CD14-positive monocyte (primary cell): ENCODE measurements around the gene RAB31. TPM values are rescaled to one million over a fixed set of nuclear protein-coding genes. Genes with fewer than 3 reads are reported as not detected.

Experiments used
- DNase-seq, 3 donors: peaks; one replicate each; pipeline ENCODE4 v3.0.0-alpha.2; 2011 to 2022
- H2AFZ ChIP-seq: 2 replicates; pipeline ENCODE4 v1.6.0; 2012; ENCODE audit warnings: mild to moderate bottlenecking, low read depth, low read length, inconsistent platforms; ENCODE audit not compliant: insufficient read depth, poor library complexity, severe bottlenecking
- H3K27ac ChIP-seq, 2 donors: 1 replicate in 1 of 2; 2 replicates in 1 of 2; pipeline ENCODE4 v1.5.1; 2012 to 2013; ENCODE audit warnings: low read length in 2 of 2, control low read depth in 1 of 2, inconsistent platforms in 1 of 2, low read depth in 1 of 2, mild to moderate bottlenecking in 1 of 2
- H3K27me3 ChIP-seq, 2 donors: one replicate each; pipeline versions ENCODE4 v1.6.0 to v1.6.1; 2011 to 2013; ENCODE audit warnings: low read length in 2 of 2; ENCODE audit not compliant: control insufficient read depth in 2 of 2, insufficient read depth in 2 of 2
- H3K36me3 ChIP-seq, 2 donors: replicated peaks in 1 of 2; 1 replicate in 1 of 2; 2 replicates in 1 of 2; pipeline versions ENCODE4 v1.5.1 to v1.6.1; 2012 to 2013; ENCODE audit warnings: low read length in 2 of 2, control low read depth in 1 of 2, inconsistent platforms in 1 of 2, mild to moderate bottlenecking in 1 of 2; ENCODE audit not compliant: insufficient read depth in 2 of 2, control insufficient read depth in 1 of 2
- H3K4me1 ChIP-seq, 2 donors: 1 replicate in 1 of 2; 2 replicates in 1 of 2; pipeline versions ENCODE4 v1.5.1 to v1.6.1; 2012 to 2013; ENCODE audit warnings: low read length in 2 of 2, control low read depth in 1 of 2, inconsistent platforms in 1 of 2, mild to moderate bottlenecking in 1 of 2, moderate library complexity in 1 of 2; ENCODE audit not compliant: insufficient read depth in 2 of 2, control insufficient read depth in 1 of 2
- H3K4me2 ChIP-seq: replicated peaks from 2 replicates; pipeline ENCODE3; 2012; ENCODE audit warnings: low read length, moderate library complexity, mild to moderate bottlenecking; ENCODE audit not compliant: poor library complexity, severe bottlenecking; ENCODE audit errors: extremely low read depth
- H3K4me3 ChIP-seq, 3 experiments: fragments of 200-600 bp in 1 of 3; sonication (generic) in 1 of 3; replicated peaks in 1 of 3; 1 replicate in 2 of 3; 2 replicates in 1 of 3; pipeline ENCODE4 v1.5.1; 2011 to 2013; ENCODE audit warnings: low read length in 3 of 3, mild to moderate bottlenecking in 3 of 3, control low read depth in 2 of 3, low read depth in 2 of 3, inconsistent platforms in 1 of 3, moderate library complexity in 1 of 3
- H3K79me2 ChIP-seq: 2 replicates; pipeline ENCODE4 v1.6.0; 2012; ENCODE audit warnings: mild to moderate bottlenecking, control low read depth, inconsistent platforms, low read length, moderate library complexity; ENCODE audit not compliant: insufficient read depth
- H3K9ac ChIP-seq: 2 replicates; pipeline ENCODE4 v1.6.0; 2017; ENCODE audit warnings: low read length, mild to moderate bottlenecking; ENCODE audit not compliant: insufficient read depth, poor library complexity, severe bottlenecking
- H3K9me3 ChIP-seq, 2 donors: replicated peaks in 1 of 2; 1 replicate in 1 of 2; 2 replicates in 1 of 2; pipeline versions ENCODE4 v1.5.1 to v1.6.1; 2012 to 2013; ENCODE audit warnings: low read length in 2 of 2, control low read depth in 1 of 2; ENCODE audit not compliant: control insufficient read depth in 1 of 2, insufficient read depth in 1 of 2
- H4K20me1 ChIP-seq: 2 replicates; pipeline ENCODE4 v1.6.0; 2012; ENCODE audit warnings: mild to moderate bottlenecking, low read length, control low read depth, moderate library complexity; ENCODE audit not compliant: insufficient read depth
- H3K27ac Mint-ChIP-seq, 7 donors: one replicate each; pipeline ENCODE4 v1.8.0; 2020; ENCODE audit warnings: mild to moderate bottlenecking in 7 of 7, mixed read lengths in 7 of 7, moderate library complexity in 6 of 7, inconsistent platforms in 2 of 7
- H3K27me3 Mint-ChIP-seq, 3 donors: one replicate each; pipeline ENCODE4 v1.8.0; 2021 to 2022; ENCODE audit warnings: low read depth in 3 of 3, mild to moderate bottlenecking in 3 of 3, mixed read lengths in 3 of 3, moderate library complexity in 3 of 3, inconsistent platforms in 1 of 3
- H3K36me3 Mint-ChIP-seq, 2 donors: one replicate each; pipeline ENCODE4 v1.8.0; 2020; ENCODE audit warnings: mixed read lengths in 2 of 2, inconsistent platforms in 1 of 2, mild to moderate bottlenecking in 1 of 2
- H3K4me1 Mint-ChIP-seq: one replicate; pipeline ENCODE4 v1.8.0; 2020; ENCODE audit warnings: mild to moderate bottlenecking, mixed read lengths
- H3K4me3 Mint-ChIP-seq, 2 donors: one replicate each; pipeline ENCODE4 v1.8.0; 2020; ENCODE audit warnings: mild to moderate bottlenecking in 2 of 2, mixed read lengths in 2 of 2, moderate library complexity in 1 of 2
- H3K9me3 Mint-ChIP-seq, 7 donors: one replicate each; pipeline ENCODE4 v1.8.0; 2020 to 2022; ENCODE audit warnings: mixed read lengths in 7 of 7, mild to moderate bottlenecking in 6 of 7, moderate library complexity in 6 of 7, inconsistent platforms in 2 of 7
- CTCF ChIP-seq: fragments of 200-600 bp; IDR thresholded peaks from one replicate; pipeline ENCODE4 v1.8.0; 2022; ENCODE audit warnings: antibody characterized with exemption, mild to moderate bottlenecking
- WGBS: methylation state at CpG from one replicate; pipeline ENCODE4 v1.1.5; 2013; ENCODE audit warnings: missing lambda C conversion rate; ENCODE audit not compliant: insufficient coverage; 5-methylcytosine and 5-hydroxymethylcytosine counted together
- intact Hi-C, 2 donors: fragments of 100-400 bp; cut with micrococcal nuclease; formaldehyde crosslinking; loops; one replicate each; pipeline versions ENCODE4 v1.15.0 to v1.15.1; 2023
- polyA plus RNA-seq, 3 donors: library from polyadenylated mRNA; depleted of rRNA in 1 of 3; unstranded in 2 of 3; stranded (reverse) in 1 of 3; fragments of 300-500 nt in 2 of 3; fragments of >200 nt in 1 of 3; fragmentation: Illumina TruSeq in 2 of 3; gene quantifications; 1 replicate in 2 of 3; 2 replicates in 1 of 3; pipeline ENCODE4 v1.2.3, GENCODE V29; 2012 to 2021

Gene RAB31
- polyA plus RNA-seq, 3 donors: 106 to 367 (median 348) TPM

DNA sequence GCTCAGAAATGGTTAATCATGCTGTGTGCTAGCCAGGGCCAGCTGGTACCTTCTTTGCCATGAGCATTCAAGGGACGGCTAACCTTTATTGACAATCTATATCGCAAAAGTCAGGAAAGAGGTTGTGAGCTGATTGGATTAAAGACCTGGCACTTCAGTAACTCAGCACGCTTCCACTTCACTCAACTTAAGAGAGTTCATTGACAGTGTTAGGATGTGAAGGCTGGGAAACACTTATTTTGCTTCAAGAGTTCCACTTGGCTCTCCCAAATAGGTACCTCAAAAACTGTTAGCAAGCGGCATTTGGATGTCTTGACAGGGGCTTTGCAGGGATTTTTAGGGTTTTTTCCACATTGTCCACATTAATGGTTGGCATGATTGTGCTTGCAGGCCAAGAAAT lies 152.6 kb downstream of the RAB31 start:
- peaks cover 45 to 68% of the 10 kb centered on the region in 2 donors for H3K36me3 ChIP-seq
- no peak overlapping the region for H2AFZ ChIP-seq
- H3K4me2 ChIP-seq: no peak overlapping the region
- H3K4me1 Mint-ChIP-seq: peaks cover 10% of the 10 kb centered on the region
- no peaks in the 10 kb centered on the region for H3K79me2 ChIP-seq
- no peak for TF ChIP-seq CTCF
- intact Hi-C loops: no loop called here
- peaks cover 7 to 8% of the 10 kb centered on the region in 2 donors for H3K9me3 ChIP-seq
- H3K27me3 Mint-ChIP-seq: no peaks in the 10 kb centered on the region
- H3K4me1 ChIP-seq: peaks cover 10% of the 10 kb centered on the region in 2 donors
- H4K20me1 ChIP-seq: peaks cover 21% of the 10 kb centered on the region
- no CpG with 5 or more reads among the region's 4 CpGs for WGBS
- H3K4me3 ChIP-seq: no peak overlapping the region
- H3K36me3 Mint-ChIP-seq: peaks cover 63 to 77% of the 10 kb centered on the region in 2 donors
- no peaks in the 10 kb centered on the region for H3K27me3 ChIP-seq
- peaks cover 5 to 10% (median 8%) of the 10 kb centered on the region in 7 donors for H3K9me3 Mint-ChIP-seq
- peak overlapping the region in 2 of 7 donors; percentile 10 to 21 for H3K27ac Mint-ChIP-seq
- no peak for DNase-seq
- H3K9ac ChIP-seq: no peak overlapping the region
- no peak overlapping the region for H3K4me3 Mint-ChIP-seq
- H3K27ac ChIP-seq: no peak overlapping the region

DNA sequence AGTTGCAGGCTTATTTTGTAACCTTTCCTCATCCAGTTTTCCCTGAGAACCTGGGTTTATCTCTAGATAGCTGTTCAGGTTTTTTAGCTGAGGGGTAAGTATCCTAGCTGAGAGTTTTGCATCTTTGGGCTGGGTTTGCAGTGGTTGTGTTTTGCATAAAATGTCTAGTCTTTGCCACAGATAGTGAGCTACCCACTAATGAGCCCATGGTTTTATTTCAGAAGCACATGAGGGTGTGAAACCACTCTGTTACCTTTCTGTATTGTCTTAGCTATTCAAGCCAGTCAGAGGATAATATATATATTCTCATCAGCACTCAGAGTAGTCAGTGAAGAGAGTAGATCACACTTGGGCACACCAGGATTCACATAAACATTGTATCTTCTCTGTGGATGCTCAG lies 153.1 kb downstream of the RAB31 start:
- Mint-ChIP-seq H3K36me3 (peaks cover 66 to 79% of the 10 kb centered on the region in 2 donors), H3K27ac (peak overlapping the region in 1 of 7 donors; percentile 21), H3K4me3 (no peak overlapping the region)

More for the DNA sequence above, 153.1 kb downstream of the RAB31 start:
- intact Hi-C loops: no loop called here
- Histone ChIP-seq H4K20me1 (peaks cover 21% of the 10 kb centered on the region), H2AFZ (no peak overlapping the region), H3K27me3 (no peaks in the 10 kb centered on the region), H3K9ac (no peak overlapping the region), H3K4me3 (no peak overlapping the region), H3K4me2 (no peak overlapping the region), H3K4me1 (peaks cover 5 to 6% of the 10 kb centered on the region in 2 donors), H3K36me3 (peaks cover 45 to 68% of the 10 kb centered on the region in 2 donors), H3K27ac (no peak overlapping the region), H3K9me3 (peaks cover 9 to 13% of the 10 kb centered on the region in 2 donors), H3K79me2 (no peaks in the 10 kb centered on the region)
- Mint-ChIP-seq H3K9me3 (peaks cover 7 to 15% (median 13%) of the 10 kb centered on the region in 7 donors), H3K4me1 (peaks cover 8% of the 10 kb centered on the region), H3K27me3 (no peaks in the 10 kb centered on the region)
- TF ChIP-seq CTCF: no peak
- DNase-seq: no peak
